Urothelium cell line (cell line): ENCODE results near the gene GREB1.
"Not testable (repeated sequence)": the region's sequence is repeated elsewhere in the genome, so short reads cannot be mapped to it uniquely, and the experiment has no call there.

Experiments used
- DNase-seq: peaks from one replicate; pipeline ENCODE4 v3.0.0; 2011; ENCODE audit warnings: low spot score, mixed read lengths
- FAIRE-seq: peaks from 2 replicates; lab custom pipeline; 2011; peaks lifted over from hg19 to GRCh38; lab: Jason Lieb, UNC

GREB1 gene

GRCh38 chr2:11657195-11657594, 123.3 kb downstream of the GREB1 start:
- DNase-seq (no peak), FAIRE-seq (peak; percentile 9)

GRCh38 chr2:11657646-11658045, 123.8 kb downstream of the GREB1 start:
- no peak for DNase-seq

GRCh38 chr2:11658208-11659114, 124.6 kb downstream of the GREB1 start:
- FAIRE-seq (no peak), DNase-seq (no peak)

More at GRCh38 chr2:11657646-11658045, 123.8 kb downstream of the GREB1 start:
- FAIRE-seq, result no peak

- FAIRE-seq (no peak), DNase-seq (no peak)
Measured at GRCh38 chr2:11659115-11659475, 125.2 kb downstream of the GREB1 start.

DNA sequence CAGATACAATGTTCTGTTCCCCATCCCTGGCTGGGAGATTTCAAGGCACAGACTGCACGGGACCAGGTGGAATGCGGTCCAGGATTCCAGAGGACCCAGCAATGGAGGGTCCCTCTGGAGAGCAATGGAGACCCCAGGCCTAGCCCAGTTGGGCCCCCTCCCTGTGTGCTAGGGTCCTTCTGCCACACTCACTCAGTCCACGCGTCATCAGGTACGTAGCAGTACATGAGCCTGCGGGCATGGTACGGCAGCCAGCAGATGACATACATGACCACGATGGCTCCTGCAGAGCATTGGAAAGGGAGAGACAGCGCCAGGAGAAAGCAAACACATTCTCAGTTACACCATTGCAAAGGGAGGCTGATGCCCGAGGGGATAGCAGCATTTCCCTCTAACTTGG, 126.0 kb downstream of the GREB1 start:
- DNase-seq, result no peak
- FAIRE-seq, result no peak

- DNase-seq, FAIRE-seq: not testable (repeated sequence)
Measured at GRCh38 chr2:11660396-11660795, 126.6 kb downstream of the GREB1 start.

DNA sequence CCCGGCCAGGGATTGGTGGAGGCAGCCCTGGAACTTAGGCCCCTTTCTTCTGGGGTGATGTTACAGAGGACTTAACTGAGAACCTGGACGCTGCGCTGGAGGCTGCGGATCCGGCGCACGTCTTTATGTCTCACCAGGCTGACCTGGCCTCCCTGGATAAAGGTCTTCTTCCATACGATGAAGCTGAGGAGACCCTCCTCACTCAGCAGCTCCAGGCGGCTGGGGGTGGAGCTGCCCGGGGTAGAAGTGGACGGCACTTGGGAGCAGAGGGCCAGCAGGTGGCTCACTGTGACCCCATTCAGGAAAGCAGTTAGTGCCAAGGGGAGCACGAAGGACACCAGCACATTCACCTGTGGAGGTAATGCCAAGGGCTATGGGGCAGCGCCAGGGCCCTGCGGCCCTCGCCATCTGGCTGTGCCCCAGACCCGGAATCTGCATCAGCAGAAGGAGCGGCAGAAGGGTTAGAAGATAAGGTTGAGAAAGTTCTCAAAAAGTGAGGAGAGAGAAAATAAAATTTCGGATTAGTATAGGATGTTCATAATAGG, 128.1 kb downstream of the GREB1 start:
- no peak for FAIRE-seq
- no peak for DNase-seq

DNA sequence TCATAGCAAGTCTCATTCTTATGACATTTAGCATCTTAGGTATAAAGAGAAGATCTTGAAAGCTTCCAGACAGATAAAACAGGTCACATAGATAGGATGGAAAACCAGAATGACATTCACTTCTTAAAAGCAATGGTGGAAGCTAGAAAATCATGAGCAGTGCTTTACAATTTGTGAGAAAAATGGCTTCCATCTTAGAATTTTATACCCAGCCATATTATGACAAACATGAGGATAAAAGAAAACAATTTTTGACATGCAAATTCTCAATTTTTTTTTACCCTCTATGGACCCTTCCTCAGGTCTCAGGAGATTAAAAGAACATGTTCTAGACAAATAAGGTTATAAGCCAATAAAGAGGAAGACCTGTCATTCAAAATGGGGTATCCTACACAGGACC, 129.0 kb downstream of the GREB1 start:
- DNase-seq (no peak), FAIRE-seq (no peak)

DNA sequence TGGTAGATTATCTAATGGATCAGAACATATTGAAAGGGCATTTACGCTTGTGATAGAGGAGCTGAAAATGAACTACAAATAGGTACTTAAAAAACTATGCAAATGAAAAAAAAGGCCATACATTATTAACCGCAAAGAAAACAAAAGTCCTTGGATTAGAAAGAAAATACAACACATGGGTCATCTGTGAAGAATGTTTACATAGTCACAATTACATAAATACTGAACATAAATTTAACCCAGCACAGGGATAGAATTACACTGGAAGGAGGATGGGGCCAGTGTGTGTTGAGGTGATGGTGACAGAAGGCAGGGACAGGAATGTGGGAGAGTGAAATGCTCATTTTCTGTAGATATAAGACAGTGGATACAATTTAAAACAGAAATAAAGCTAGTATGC, 129.6 kb downstream of the GREB1 start:
- DNase-seq (no peak), FAIRE-seq (no peak)

DNA sequence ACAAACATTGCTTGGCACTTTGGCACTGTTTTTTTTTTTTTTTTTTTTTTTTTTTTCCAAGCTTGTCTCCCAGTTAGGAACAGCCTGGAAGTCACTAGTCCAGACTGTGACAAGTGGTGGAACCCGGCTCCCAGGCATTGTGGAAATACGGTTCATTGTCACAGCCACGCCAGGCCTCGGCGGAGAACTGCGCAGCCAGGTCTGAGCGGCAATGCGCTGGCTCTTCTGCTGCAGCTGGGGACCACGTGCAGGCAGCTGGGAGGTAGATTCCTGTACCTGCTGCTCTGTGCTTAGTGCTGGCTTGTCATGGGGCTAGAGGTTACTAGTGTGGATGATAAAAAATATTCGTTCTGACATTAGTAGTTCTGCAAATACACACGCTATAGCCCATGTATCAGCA, 131.2 kb downstream of the GREB1 start:
- FAIRE-seq (no peak), DNase-seq (no peak)

- FAIRE-seq (no peak), DNase-seq (no peak)
Measured at GRCh38 chr2:11665510-11666362, 131.9 kb downstream of the GREB1 start.

DNA sequence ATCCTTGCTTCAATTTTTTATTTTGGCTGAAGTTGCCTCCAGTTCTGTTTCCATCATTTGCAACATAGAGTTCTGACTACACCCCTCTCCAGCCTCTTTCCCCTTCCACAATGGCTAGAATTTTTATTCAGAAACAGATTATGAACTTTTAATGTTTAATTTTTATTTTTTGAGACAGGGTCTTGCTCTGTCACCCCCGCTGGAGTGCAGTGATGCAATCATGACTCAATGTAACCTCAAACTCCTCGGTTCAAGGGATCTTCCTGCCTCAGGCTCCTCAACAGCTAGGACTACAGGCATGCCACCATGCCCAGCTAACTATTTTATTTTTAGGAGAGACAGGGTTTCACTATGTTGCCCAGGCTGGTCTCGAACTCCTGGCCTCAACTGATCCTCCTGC, 133.3 kb downstream of the GREB1 start:
- FAIRE-seq (no peak), DNase-seq (no peak)

- DNase-seq (no peak), FAIRE-seq (no peak)
Measured at GRCh38 chr2:11667866-11668637, 134.2 kb downstream of the GREB1 start.

DNA sequence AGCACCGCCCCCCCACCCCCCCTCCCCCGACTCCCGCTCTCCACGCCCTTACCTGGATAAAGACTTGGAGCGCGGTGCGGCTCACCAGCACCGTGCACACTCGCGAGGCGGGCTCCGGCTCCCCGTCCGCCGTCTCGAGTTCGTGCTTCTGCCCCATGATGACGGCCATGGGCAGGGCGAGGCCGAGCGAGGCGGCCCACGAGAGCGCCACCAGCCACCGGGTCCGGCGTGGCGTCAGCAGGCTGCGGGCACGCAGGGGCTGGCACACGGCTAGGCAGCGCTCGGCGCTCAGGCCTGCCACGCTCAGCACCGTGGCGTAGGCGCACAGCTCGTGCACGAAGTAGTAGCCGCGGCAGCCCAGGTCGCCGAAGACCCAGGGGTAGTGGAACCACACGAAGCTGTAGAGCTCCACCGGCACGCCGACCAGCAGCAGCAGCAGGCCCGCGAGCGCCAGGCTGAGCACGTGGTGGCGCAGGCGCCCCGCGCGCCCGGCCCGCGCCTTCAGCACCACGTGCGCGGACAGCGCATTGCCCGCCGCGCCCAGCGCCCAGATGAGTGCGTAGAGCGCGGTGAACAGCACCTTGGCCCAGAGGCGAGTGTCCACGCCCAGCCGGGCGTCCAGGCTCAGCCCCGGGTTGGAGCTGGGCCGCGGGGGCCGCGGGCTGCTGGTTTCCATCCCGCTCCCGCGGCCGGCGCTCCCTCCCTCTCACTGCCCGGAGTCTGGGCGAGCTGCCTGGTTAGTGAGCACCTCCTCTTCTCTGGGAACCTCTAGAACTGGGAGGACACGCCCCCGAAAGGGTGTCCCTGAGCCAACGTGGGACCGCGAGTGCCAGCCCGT, 135.8 kb downstream of the GREB1 start, which contains the start of gene NTSR2:
Gene NTSR2 (minus strand): TSS at position 742 of the 838 bp plus-strand sequence. CDS start 66 bp downstream, at position 676.
- peak; percentile 63 for DNase-seq
- peak; percentile 42 for FAIRE-seq

DNA sequence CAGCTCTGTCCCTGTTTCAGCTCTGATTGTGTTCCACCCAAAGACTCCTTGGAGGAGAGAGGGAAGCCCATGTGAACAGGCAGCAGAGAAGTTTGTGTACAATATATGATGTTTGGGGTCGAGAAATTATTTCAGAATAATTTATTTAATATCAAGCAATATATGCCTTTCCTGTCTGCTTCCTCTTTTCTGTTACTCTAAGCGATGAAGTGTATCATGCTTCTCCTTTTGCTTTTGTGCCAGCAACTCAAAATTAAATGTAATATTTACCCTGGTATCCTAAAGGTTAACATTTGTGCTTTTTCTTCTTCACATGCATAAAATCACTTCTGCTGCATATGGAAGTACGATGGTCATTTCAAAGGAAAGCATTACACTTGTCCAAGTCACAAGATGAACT, 138.6 kb downstream of the GREB1 start:
- no peak for FAIRE-seq
- no peak for DNase-seq

DNA sequence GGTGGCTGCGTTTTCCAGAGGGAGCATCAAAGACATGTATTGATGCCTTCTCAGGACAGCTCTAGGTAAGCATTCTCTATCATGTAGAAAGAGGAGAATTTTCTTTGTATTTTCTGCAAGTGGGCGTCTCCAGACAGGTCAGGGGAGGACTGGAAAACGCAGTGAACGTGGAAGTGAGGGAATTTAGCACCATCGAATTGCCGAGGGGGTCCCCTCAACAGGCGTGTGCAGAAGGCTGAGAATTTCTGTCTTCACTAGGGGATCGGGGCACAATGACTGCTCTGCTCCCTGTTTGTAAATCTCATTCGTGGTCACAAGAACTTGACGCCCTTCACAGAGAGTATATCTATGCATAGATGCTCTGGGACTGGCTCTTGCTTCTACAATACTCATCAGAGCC, 141.1 kb downstream of the GREB1 start:
- no peak for FAIRE-seq
- DNase-seq, result no peak

DNA sequence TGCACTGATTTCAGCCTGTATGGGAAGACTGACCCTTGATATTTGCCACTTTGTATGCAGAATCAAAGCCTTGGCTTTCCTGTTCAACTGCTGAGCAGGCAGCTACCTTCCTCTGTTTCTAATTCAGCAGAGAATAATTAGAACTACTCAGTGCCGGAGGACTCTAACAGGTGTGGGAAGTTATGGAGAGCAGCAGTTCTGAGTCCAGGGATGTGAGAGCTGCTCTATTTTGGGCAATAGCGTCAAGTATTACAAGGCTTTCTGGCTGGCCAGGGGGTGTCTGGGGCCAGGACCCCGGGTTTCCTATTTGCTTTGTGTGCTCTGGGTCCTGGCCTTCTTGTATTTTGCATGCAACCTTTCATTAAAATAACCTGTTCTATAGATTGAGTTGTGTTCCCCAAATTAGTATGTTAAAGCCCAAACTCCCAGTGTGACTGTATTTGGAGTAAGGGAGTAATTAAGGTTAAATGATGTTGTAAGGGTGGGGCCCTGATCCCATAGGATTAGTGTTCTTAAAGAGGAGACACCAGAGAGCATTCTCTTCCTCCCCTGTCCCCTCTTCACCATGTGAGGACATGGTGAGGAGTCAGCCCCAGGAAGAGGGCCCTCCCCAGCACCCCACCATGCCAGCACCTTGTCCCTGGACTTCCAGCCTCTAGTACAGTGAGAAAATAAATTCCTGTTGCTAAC, 141.7 kb downstream of the GREB1 start:
- DNase-seq (no peak), FAIRE-seq (no peak)

DNA sequence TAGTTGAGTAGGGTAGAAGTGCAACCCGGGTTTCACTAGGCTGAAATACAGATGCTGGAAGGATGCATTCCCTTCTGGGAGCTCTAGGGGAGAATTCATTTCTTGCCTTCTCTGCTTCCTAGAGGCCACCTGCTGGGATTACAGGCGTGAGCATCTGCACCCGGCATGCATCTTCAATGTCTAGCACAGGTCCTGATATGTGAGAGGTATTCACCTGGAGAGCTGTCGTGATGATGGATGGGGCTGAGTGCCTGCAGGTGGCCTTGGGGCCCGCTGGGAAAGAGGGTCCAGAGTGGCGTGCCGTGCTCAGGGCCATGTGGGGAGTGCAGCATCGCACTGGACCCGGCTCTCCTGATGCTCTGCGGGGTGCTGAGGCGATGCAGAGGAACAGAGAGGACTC, 142.8 kb downstream of the GREB1 start:
- DNase-seq (no peak), FAIRE-seq (no peak)
